Stimulated activated CD8-positive, alpha-beta memory T cell treated with anti-CD3 and anti-CD28 coated beads, Interleukin-12 subunit alpha, Interleukin-12 subunit beta, amount 100 ng/mL, for 1 hour (primary cell): ENCODE data around the gene ACYP1.
"Not testable (repeated sequence)": the region's sequence is repeated elsewhere in the genome, so short reads cannot be mapped to it uniquely, and the experiment has no call there.

Experiments used
- DNase-seq: peaks from one replicate; pipeline ENCODE4 v3.0.0-alpha.2; 2020; ENCODE audit warnings: low read depth

The ACYP1 gene

GRCh38 chr14:75068294-75069120 is 4.7 kb upstream of the ACYP1 start:
- no peak for DNase-seq

- DNase-seq: not testable (repeated sequence)
These were observed 3.9 kb upstream of the ACYP1 start for GRCh38 chr14:75067765-75068164.

GRCh38 chr14:75067212-75067611 is 3.4 kb upstream of the ACYP1 start:
- no peak for DNase-seq

- no peak for DNase-seq
These were observed 2.9 kb upstream of the ACYP1 start for GRCh38 chr14:75066691-75067090.

- no peak for DNase-seq
These were observed 362 bp upstream of the ACYP1 start for GRCh38 chr14:75064205-75064567.

- DNase-seq: no peak
These were observed 811 bp downstream of the ACYP1 start for GRCh38 chr14:75063013-75063412.

GRCh38 chr14:75060420-75060819 is 3.4 kb downstream of the ACYP1 start:
- DNase-seq: no peak

GRCh38 chr14:75059642-75060041 is 4.2 kb downstream of the ACYP1 start:
- no peak for DNase-seq

- DNase-seq: no peak
These were observed 9.4 kb downstream of the ACYP1 start for GRCh38 chr14:75054421-75054820.

- DNase-seq: no peak
These were observed 10.2 kb downstream of the ACYP1 start for GRCh38 chr14:75053396-75054291.

GRCh38 chr14:75051556-75051899 is 12.3 kb downstream of the ACYP1 start:
- DNase-seq: no peak

GRCh38 chr14:75050852-75051555 is 12.8 kb downstream of the ACYP1 start, which contains the start of gene MLH3:
Gene MLH3 (minus strand): TSS chr14:75051467. CDS start chr14:75049655, 1,812 bp downstream.
- peak; percentile 68 for DNase-seq

- no peak for DNase-seq
These were observed 14.1 kb downstream of the ACYP1 start for GRCh38 chr14:75049731-75050201.

GRCh38 chr14:75049136-75049535 is 14.7 kb downstream of the ACYP1 start:
- DNase-seq: no peak

- no peak for DNase-seq
These were observed 15.7 kb downstream of the ACYP1 start for GRCh38 chr14:75048101-75048500.

GRCh38 chr14:75047506-75047905 is 16.3 kb downstream of the ACYP1 start:
- no peak for DNase-seq

GRCh38 chr14:75046899-75047298 is 16.9 kb downstream of the ACYP1 start:
- DNase-seq: no peak

- no peak for DNase-seq
These were observed 17.5 kb downstream of the ACYP1 start for GRCh38 chr14:75046275-75046674.

- DNase-seq: no peak
These were observed 19.1 kb downstream of the ACYP1 start for GRCh38 chr14:75044752-75045151.

GRCh38 chr14:75044322-75044721 is 19.5 kb downstream of the ACYP1 start:
- DNase-seq: no peak

GRCh38 chr14:75042035-75042434 is 21.8 kb downstream of the ACYP1 start:
- DNase-seq: no peak

GRCh38 chr14:75041613-75042012 is 22.2 kb downstream of the ACYP1 start:
- no peak for DNase-seq
